ENCODE measurements around the gene SFRP4.

- no peak for TF ChIP-seq HDAC6 (IDR thresholded peaks at IDR 0.05; ENCODE audit: low read depth, low read length)
- no peak for TF ChIP-seq CTCF (IDR thresholded peaks at IDR 0.05; ENCODE audit: control extremely low read depth in 1 of 3, insufficient read depth in 1 of 3, low read depth in 1 of 3, low read length in 3 of 3)
- TF ChIP-seq PHF8 (conservative IDR thresholded peaks at IDR 0.05; ENCODE audit: low read depth, low read length), result no peak
- TF ChIP-seq EZH2 (IDR thresholded peaks at IDR 0.05; ENCODE audit: low read depth, low read length, severe bottlenecking), result no peak
- no peak for TF ChIP-seq POLR2AphosphoS5 (IDR thresholded peaks at IDR 0.05; ENCODE audit: low read depth, low read length)
- TF ChIP-seq GTF2F1 (IDR thresholded peaks at IDR 0.05; ENCODE audit: borderline replicate concordance, low read depth, low read length), result no peak
- TF ChIP-seq HDAC2 (IDR thresholded peaks at IDR 0.05; ENCODE audit: borderline replicate concordance in 1 of 2, low read depth in 2 of 2, low read length in 2 of 2), result no peak
- no peak for TF ChIP-seq FOSL1 (IDR thresholded peaks at IDR 0.05; ENCODE audit: insufficient read depth, low read depth, low read length)
- no peak for TF ChIP-seq NRF1 (IDR thresholded peaks at IDR 0.05; ENCODE audit: low read depth, low read length)
- no peak for TF ChIP-seq ZNF274 (IDR thresholded peaks at IDR 0.05; ENCODE audit: borderline replicate concordance, extremely low read depth, low read length)
- TF ChIP-seq EP300 (IDR thresholded peaks at IDR 0.05; ENCODE audit: borderline replicate concordance in 1 of 2, low read depth in 2 of 2, low read length in 2 of 2), result no peak
- no peak for TF ChIP-seq JUN (IDR thresholded peaks at IDR 0.05; ENCODE audit: low read depth, low read length)
- TF ChIP-seq RNF2 (IDR thresholded peaks at IDR 0.05; ENCODE audit: borderline replicate concordance, low read depth, low read length, missing control alignments, poor library complexity, severe bottlenecking), result no peak
- no peak for TF ChIP-seq RFX5 (IDR thresholded peaks at IDR 0.05; ENCODE audit: borderline replicate concordance, low read depth, low read length)
Observed at GRCh38 chr7:37933018-37933566, 16.5 kb upstream of the SFRP4 start.

All from H1 (cell line).